WTC11 (cell line): ENCODE measurements around the gene GABARAPL1.

Experiments used
- CTCF ChIP-seq: fragments of 200-600 bp; IDR thresholded peaks from 2 replicates; pipeline ENCODE4 v1.8.0; 2022; ENCODE audit warnings: antibody characterized with exemption
- IRF2 ChIP-seq: sonication (generic); formaldehyde crosslinking; IDR thresholded peaks from 2 replicates; pipeline ENCODE4 v1.8.0; 2022; ENCODE audit warnings: low read depth, missing genetic modification reagents, borderline replicate concordance
- SMAD3 ChIP-seq: sonication (generic); formaldehyde crosslinking; IDR thresholded peaks from 2 replicates; pipeline ENCODE4 v1.8.0; 2022; ENCODE audit warnings: missing genetic modification reagents, mild to moderate bottlenecking, borderline replicate concordance
- TCF7 ChIP-seq: sonication (generic); formaldehyde crosslinking; IDR thresholded peaks from 2 replicates; pipeline ENCODE4 v1.8.0; 2022; ENCODE audit warnings: mild to moderate bottlenecking, low read depth, missing genetic modification reagents, moderate library complexity
- ZNF423 ChIP-seq: fragments of 250-450 bp; sonication (Bioruptor Pico); IDR thresholded peaks from 2 replicates; pipeline ENCODE4 v2.1.2; 2022; ENCODE audit warnings: mild to moderate bottlenecking, moderate library complexity

DNA sequence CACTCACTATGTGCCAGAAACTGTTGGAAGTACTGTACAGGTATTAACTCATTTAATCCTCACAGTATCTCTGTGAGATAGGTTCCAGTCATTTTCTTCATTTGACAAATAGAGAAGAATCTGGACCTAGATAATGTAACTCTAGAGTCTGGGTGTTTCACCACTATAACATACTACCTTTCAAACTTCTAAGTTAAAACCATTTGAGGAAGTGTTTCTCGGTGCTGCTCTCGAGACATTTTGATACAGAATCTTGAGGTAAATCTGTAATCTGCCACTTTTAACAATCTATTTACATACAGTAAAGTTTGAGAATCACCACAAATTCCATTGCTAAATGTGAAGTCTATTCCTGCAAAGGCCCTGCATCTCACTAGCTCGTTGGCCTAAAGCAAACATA is 49.6 kb upstream of the GABARAPL1 start:
- TF ChIP-seq TCF7 (CRISPR knock-in tag) (no peak), SMAD3 (CRISPR knock-in tag) (no peak), ZNF423 (no peak), CTCF (no peak), IRF2 (no peak)
